ENCODE results near the gene ZCCHC9. TPM values are rescaled to one million over a fixed set of nuclear protein-coding genes. Genes with fewer than 3 reads are reported as not detected.
"Not testable (repeated sequence)": the region's sequence is repeated elsewhere in the genome, so short reads cannot be mapped to it uniquely, and the experiment has no call there.

The ZCCHC9 gene
- 32.1 TPM for total RNA-seq
- polyA plus RNA-seq = 46.3 TPM
- long read RNA-seq, donor 1, partial matches to known transcripts = 0 of 2 reads
- long read RNA-seq, donor 1, other reads (novel, unspliced or antisense) = 0 of 2 reads
- long read RNA-seq, donor 2 = 0 reads
- long read RNA-seq, donor 3, full-length matches to known transcripts = 30 of 82 reads
- long read RNA-seq, donor 3, partial matches to known transcripts = 52 of 82 reads
- long read RNA-seq, donor 3, other reads (novel, unspliced or antisense) = 0 of 82 reads
- long read RNA-seq, donor 4, full-length matches to known transcripts = 12 of 25 reads
- long read RNA-seq, donor 4, partial matches to known transcripts = 13 of 25 reads
- long read RNA-seq, donor 4, other reads (novel, unspliced or antisense) = 0 of 25 reads
- long read RNA-seq, donor 5, full-length matches to known transcripts = 38 of 46 reads
- long read RNA-seq, donor 5, partial matches to known transcripts = 8 of 46 reads
- long read RNA-seq, donor 5, other reads (novel, unspliced or antisense) = 0 of 46 reads
- long read RNA-seq, donor 6, full-length matches to known transcripts = 12 of 12 reads
- long read RNA-seq, donor 6, partial matches to known transcripts = 0 of 12 reads
- long read RNA-seq, donor 6, other reads (novel, unspliced or antisense) = 0 of 12 reads
- long read RNA-seq, donor 7, full-length matches to known transcripts = 18 of 35 reads
- long read RNA-seq, donor 7, partial matches to known transcripts = 17 of 35 reads
- long read RNA-seq, donor 7, other reads (novel, unspliced or antisense) = 0 of 35 reads
- long read RNA-seq, donor 8, full-length matches to known transcripts = 7 of 7 reads
- long read RNA-seq, donor 8, partial matches to known transcripts = 0 of 7 reads
- long read RNA-seq, donor 8, other reads (novel, unspliced or antisense) = 0 of 7 reads
- long read RNA-seq, donor 9, partial matches to known transcripts = 13 of 21 reads
- long read RNA-seq, donor 9, other reads (novel, unspliced or antisense) = 0 of 21 reads
- long read RNA-seq, donor 10, full-length matches to known transcripts = 8 of 20 reads
- long read RNA-seq, donor 10, partial matches to known transcripts = 12 of 20 reads
- long read RNA-seq, donor 10, other reads (novel, unspliced or antisense) = 0 of 20 reads

- Histone ChIP-seq H3K9me3 (ENCODE audit: control insufficient read depth in 2 of 2, insufficient read depth in 1 of 2, low read length in 1 of 2) (no peaks in the 10 kb centered on the region), H3K4me3 (ENCODE audit: low read length in 2 of 2) (peak within 1 kb of the TSS; percentile 73 to 93), H3K36me3 (ENCODE audit: control insufficient read depth in 2 of 2, insufficient read depth in 2 of 2, low read length in 1 of 2) (peaks cover 6 to 8% of the 10 kb centered on the region in 2 donors), H3K4me1 (ENCODE audit: control insufficient read depth in 2 of 2, insufficient read depth in 2 of 2, low read length in 2 of 2) (peaks cover 12 to 19% of the 10 kb centered on the region in 2 donors), H3K27ac (ENCODE audit: low read depth in 1 of 2, low read length in 1 of 2) (peak within 1 kb of the TSS; percentile 91 to 92), H3K27me3 (ENCODE audit: control insufficient read depth in 2 of 2, insufficient read depth in 1 of 2, low read length in 1 of 2) (no peaks in the 10 kb centered on the region)
- peak; percentile 85 to 96 (median 89) for DNase-seq (ENCODE audit: low read depth in 6 of 9, low spot score in 9 of 9)
- under 1% methylated on average over 54 of the region's 54 CpGs for WGBS
Observed at GRCh38 chr5:81301271-81302015, at the start of gene ZCCHC9. ZCCHC9 (plus strand) TSS chr5:81301587; CDS start chr5:81304758, 3,171 bp downstream.

GRCh38 chr5:81251922-81252321, 49.5 kb upstream of the ZCCHC9 start:
- Histone ChIP-seq H3K36me3 (ENCODE audit: control insufficient read depth in 2 of 2, insufficient read depth in 2 of 2, low read length in 1 of 2) (no peaks in the 10 kb centered on the region), H3K9me3 (ENCODE audit: control insufficient read depth in 2 of 2, insufficient read depth in 1 of 2, low read length in 1 of 2) (no peaks in the 10 kb centered on the region), H3K27ac (ENCODE audit: low read depth in 1 of 2, low read length in 1 of 2) (no peak overlapping the region), H3K4me1 (ENCODE audit: control insufficient read depth in 2 of 2, insufficient read depth in 2 of 2, low read length in 2 of 2) (no peaks in the 10 kb centered on the region), H3K4me3 (ENCODE audit: low read length in 2 of 2) (no peak overlapping the region), H3K27me3 (ENCODE audit: control insufficient read depth in 2 of 2, insufficient read depth in 1 of 2, low read length in 1 of 2) (no peaks in the 10 kb centered on the region)
- DNase-seq (ENCODE audit: low read depth in 6 of 9, low spot score in 9 of 9) = no peak
- WGBS = 78% methylated on average over 5 of the region's 5 CpGs

DNA sequence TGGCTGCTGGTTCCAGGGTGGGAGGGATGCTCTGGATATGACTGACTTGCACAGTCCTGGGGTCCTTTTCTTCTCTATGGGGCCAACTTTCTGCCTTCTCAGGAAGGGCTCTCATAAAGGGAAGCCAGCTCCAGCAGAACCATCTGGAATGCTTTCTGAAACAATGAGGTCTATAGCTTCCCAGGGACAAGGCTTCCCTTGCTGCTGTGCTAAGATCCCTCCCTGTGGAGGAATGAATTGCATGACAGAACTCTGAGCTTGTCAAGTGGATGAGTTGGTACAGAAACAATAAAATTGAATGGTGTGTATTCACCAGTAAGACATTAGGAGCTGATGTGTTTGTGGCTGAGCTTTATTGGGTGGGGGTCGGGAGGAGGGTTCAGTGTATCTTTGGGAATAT, 48.5 kb upstream of the ZCCHC9 start:
- 97% methylated on average over 1 of the region's 1 CpG for WGBS
- no peaks in the 10 kb centered on the region for H3K9me3 ChIP-seq (ENCODE audit: control insufficient read depth in 2 of 2, insufficient read depth in 1 of 2, low read length in 1 of 2)
- no peaks in the 10 kb centered on the region for H3K27me3 ChIP-seq (ENCODE audit: control insufficient read depth in 2 of 2, insufficient read depth in 1 of 2, low read length in 1 of 2)
- H3K36me3 ChIP-seq (ENCODE audit: control insufficient read depth in 2 of 2, insufficient read depth in 2 of 2, low read length in 1 of 2) = no peaks in the 10 kb centered on the region
- H3K27ac ChIP-seq (ENCODE audit: low read depth in 1 of 2, low read length in 1 of 2) = no peak overlapping the region
- no peak overlapping the region for H3K4me3 ChIP-seq (ENCODE audit: low read length in 2 of 2)
- DNase-seq (ENCODE audit: low read depth in 6 of 9, low spot score in 9 of 9) = no peak
- no peaks in the 10 kb centered on the region for H3K4me1 ChIP-seq (ENCODE audit: control insufficient read depth in 2 of 2, insufficient read depth in 2 of 2, low read length in 2 of 2)

DNA sequence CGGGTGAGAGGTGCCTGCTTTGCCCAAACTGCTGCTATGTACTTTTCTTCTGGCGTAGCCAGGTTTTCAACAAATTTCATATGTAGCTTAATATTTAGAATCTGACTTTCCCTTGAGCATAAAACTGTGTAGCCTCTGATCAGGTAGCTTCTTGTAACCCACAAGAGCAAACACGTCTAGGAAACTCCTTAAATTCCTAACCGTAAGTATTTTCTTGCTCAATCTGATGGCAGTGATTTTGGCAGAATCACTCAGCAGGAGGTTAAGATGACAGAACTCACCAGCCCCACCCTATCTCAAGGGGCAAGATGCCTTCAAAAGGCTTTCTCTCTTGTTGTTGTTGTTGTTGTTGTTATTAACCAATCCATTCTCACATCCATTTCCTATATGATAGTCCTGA, 47.5 kb upstream of the ZCCHC9 start:
- 93% methylated on average over 4 of the region's 4 CpGs for whole genome bisulfite sequencing
- no peak overlapping the region for H3K4me3 ChIP-seq (ENCODE audit: low read length in 2 of 2)
- H3K36me3 ChIP-seq (ENCODE audit: control insufficient read depth in 2 of 2, insufficient read depth in 2 of 2, low read length in 1 of 2) = no peaks in the 10 kb centered on the region
- no peaks in the 10 kb centered on the region for H3K27me3 ChIP-seq (ENCODE audit: control insufficient read depth in 2 of 2, insufficient read depth in 1 of 2, low read length in 1 of 2)
- no peak for DNase-seq (ENCODE audit: low read depth in 6 of 9, low spot score in 9 of 9)
- H3K4me1 ChIP-seq (ENCODE audit: control insufficient read depth in 2 of 2, insufficient read depth in 2 of 2, low read length in 2 of 2) = no peaks in the 10 kb centered on the region
- no peaks in the 10 kb centered on the region for H3K9me3 ChIP-seq (ENCODE audit: control insufficient read depth in 2 of 2, insufficient read depth in 1 of 2, low read length in 1 of 2)
- no peak overlapping the region for H3K27ac ChIP-seq (ENCODE audit: low read depth in 1 of 2, low read length in 1 of 2)

DNA sequence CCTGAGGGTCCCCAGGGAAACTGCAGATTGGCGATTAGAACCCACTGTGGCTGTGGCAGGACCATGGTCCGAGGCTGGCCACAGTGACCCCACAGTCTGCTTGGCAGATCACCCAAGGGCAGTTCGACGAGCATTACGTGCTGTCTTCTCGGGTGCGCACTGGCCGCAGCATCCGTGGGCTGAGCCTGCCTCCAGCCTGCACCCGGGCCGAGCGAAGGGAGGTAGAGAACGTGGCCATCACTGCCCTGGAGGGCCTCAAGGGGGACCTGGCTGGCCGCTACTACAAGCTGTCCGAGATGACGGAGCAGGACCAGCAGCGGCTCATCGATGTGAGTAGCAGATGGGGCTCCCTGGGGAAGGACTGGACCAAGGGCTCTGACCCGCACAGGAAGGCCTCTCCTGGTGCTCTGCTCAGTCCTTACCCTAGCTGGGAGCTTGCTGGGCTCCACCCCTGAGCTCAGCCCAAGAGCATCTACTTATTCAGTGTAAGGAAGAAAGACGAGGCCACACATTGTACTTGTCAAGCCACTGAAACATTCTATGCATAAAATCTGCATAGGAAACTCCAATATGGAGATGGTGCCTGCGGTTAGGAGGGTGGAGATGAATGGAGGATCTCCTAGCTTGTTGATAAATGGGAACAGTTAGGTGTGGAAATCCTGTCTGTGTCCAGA, 46.4 kb upstream of the ZCCHC9 start:
- Histone ChIP-seq H3K36me3 (ENCODE audit: control insufficient read depth in 2 of 2, insufficient read depth in 2 of 2, low read length in 1 of 2) (no peaks in the 10 kb centered on the region), H3K4me3 (ENCODE audit: low read length in 2 of 2) (no peak overlapping the region), H3K27ac (ENCODE audit: low read depth in 1 of 2, low read length in 1 of 2) (no peak overlapping the region), H3K27me3 (ENCODE audit: control insufficient read depth in 2 of 2, insufficient read depth in 1 of 2, low read length in 1 of 2) (no peaks in the 10 kb centered on the region), H3K9me3 (ENCODE audit: control insufficient read depth in 2 of 2, insufficient read depth in 1 of 2, low read length in 1 of 2) (no peaks in the 10 kb centered on the region), H3K4me1 (ENCODE audit: control insufficient read depth in 2 of 2, insufficient read depth in 2 of 2, low read length in 2 of 2) (no peaks in the 10 kb centered on the region)
- 98% methylated on average over 21 of the region's 21 CpGs for WGBS
- no peak for DNase-seq (ENCODE audit: low read depth in 6 of 9, low spot score in 9 of 9)

- H3K36me3 ChIP-seq (ENCODE audit: control insufficient read depth in 2 of 2, insufficient read depth in 2 of 2, low read length in 1 of 2) = no peaks in the 10 kb centered on the region
- H3K9me3 ChIP-seq (ENCODE audit: control insufficient read depth in 2 of 2, insufficient read depth in 1 of 2, low read length in 1 of 2) = no peaks in the 10 kb centered on the region
- no peaks in the 10 kb centered on the region for H3K27me3 ChIP-seq (ENCODE audit: control insufficient read depth in 2 of 2, insufficient read depth in 1 of 2, low read length in 1 of 2)
- no peak overlapping the region for H3K27ac ChIP-seq (ENCODE audit: low read depth in 1 of 2, low read length in 1 of 2)
- H3K4me3 ChIP-seq (ENCODE audit: low read length in 2 of 2) = no peak overlapping the region
- no peak for DNase-seq (ENCODE audit: low read depth in 6 of 9, low spot score in 9 of 9)
- H3K4me1 ChIP-seq (ENCODE audit: control insufficient read depth in 2 of 2, insufficient read depth in 2 of 2, low read length in 2 of 2) = no peaks in the 10 kb centered on the region
- WGBS = 97% methylated on average over 1 of the region's 1 CpG
Observed at GRCh38 chr5:81256766-81257165, 44.6 kb upstream of the ZCCHC9 start.

DNA sequence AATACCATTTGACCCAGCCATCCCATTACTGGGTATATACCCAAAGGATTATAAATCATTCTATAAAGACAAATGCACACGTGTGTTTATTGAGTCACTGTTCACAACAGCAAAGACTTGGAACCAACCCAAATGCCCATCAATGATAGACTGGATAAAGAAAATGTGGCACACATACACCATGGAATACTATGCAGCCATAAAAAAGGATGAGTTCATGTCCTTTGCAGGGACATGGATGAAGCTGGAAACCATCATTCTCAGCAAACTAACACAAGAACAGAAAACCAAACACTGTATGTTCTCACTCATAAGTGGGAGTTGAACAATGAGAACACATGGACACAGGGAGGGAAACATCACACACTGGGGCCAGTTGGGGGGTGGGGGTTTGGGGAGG, 38.6 kb upstream of the ZCCHC9 start:
- not testable (repeated sequence) for H3K27me3 ChIP-seq (ENCODE audit: control insufficient read depth in 2 of 2, insufficient read depth in 1 of 2, low read length in 1 of 2); H3K9me3 ChIP-seq (ENCODE audit: control insufficient read depth in 2 of 2, insufficient read depth in 1 of 2, low read length in 1 of 2); H3K4me1 ChIP-seq (ENCODE audit: control insufficient read depth in 2 of 2, insufficient read depth in 2 of 2, low read length in 2 of 2); H3K36me3 ChIP-seq (ENCODE audit: control insufficient read depth in 2 of 2, insufficient read depth in 2 of 2, low read length in 1 of 2); DNase-seq (ENCODE audit: low read depth in 6 of 9, low spot score in 9 of 9); H3K4me3 ChIP-seq (ENCODE audit: low read length in 2 of 2); H3K27ac ChIP-seq (ENCODE audit: low read depth in 1 of 2, low read length in 1 of 2)
- WGBS = 98% methylated on average over 1 of the region's 1 CpG

DNA sequence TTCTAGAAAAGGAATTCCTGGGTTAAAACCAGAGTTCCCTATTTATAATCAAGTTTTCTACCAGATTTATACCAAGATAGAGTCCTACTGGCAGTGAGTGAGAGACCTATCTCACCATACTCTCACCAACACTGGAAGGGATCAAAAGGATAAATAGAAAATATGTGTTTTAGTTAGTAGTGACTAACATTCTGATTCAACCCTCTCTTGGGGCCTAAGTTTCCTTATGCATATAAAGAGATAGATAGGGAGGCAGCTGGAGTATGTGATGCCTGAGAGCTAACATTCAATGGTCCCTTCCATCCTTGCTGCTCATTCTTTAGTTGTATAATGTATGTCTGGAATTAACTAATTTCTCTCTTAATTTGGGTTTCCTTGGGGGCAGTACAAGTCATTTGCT, 36.3 kb upstream of the ZCCHC9 start:
- DNase-seq (ENCODE audit: low read depth in 6 of 9, low spot score in 9 of 9) = no peak
- Histone ChIP-seq H3K27me3 (ENCODE audit: control insufficient read depth in 2 of 2, insufficient read depth in 1 of 2, low read length in 1 of 2) (no peaks in the 10 kb centered on the region), H3K36me3 (ENCODE audit: control insufficient read depth in 2 of 2, insufficient read depth in 2 of 2, low read length in 1 of 2) (no peaks in the 10 kb centered on the region), H3K9me3 (ENCODE audit: control insufficient read depth in 2 of 2, insufficient read depth in 1 of 2, low read length in 1 of 2) (no peaks in the 10 kb centered on the region), H3K27ac (ENCODE audit: low read depth in 1 of 2, low read length in 1 of 2) (no peak overlapping the region), H3K4me3 (ENCODE audit: low read length in 2 of 2) (no peak overlapping the region), H3K4me1 (ENCODE audit: control insufficient read depth in 2 of 2, insufficient read depth in 2 of 2, low read length in 2 of 2) (peaks cover 0 to 2% of the 10 kb centered on the region in 2 donors)

Data from thymus (tissue), 14 donors.